DOHH2 (cell line): ENCODE measurements around the gene GPR141.

Experiments used
- H3F3A ChIP-seq: fragments of 200-600 bp; sonication (generic), shearing (Covaris generic); 2 replicates; pipeline ENCODE4 v1.6.0; 2016; ENCODE audit warnings: antibody characterized with exemption, mild to moderate bottlenecking; ENCODE audit not compliant: control insufficient read depth, insufficient read depth
- H3K27ac ChIP-seq: fragments of 200-600 bp; sonication (generic); 2 replicates; pipeline ENCODE4 v1.5.1; 2014; ENCODE audit warnings: low read depth, mild to moderate bottlenecking, low read length, moderate library complexity
- H3K27me3 ChIP-seq: fragments of 200-600 bp; sonication (generic); 2 replicates; pipeline ENCODE4 v1.6.1; 2014; ENCODE audit warnings: mild to moderate bottlenecking, low read length, mixed read lengths; ENCODE audit not compliant: control insufficient read depth
- H3K36me3 ChIP-seq: fragments of 200-600 bp; sonication (generic); 2 replicates; pipeline ENCODE4 v1.6.1; 2014; ENCODE audit warnings: mild to moderate bottlenecking, low read length, moderate library complexity, mixed read lengths; ENCODE audit not compliant: control insufficient read depth
- H3K4me1 ChIP-seq: fragments of 200-600 bp; sonication (generic); 2 replicates; pipeline ENCODE4 v1.6.1; 2014; ENCODE audit warnings: mild to moderate bottlenecking, low read length, mixed read lengths; ENCODE audit not compliant: control insufficient read depth
- H3K4me2 ChIP-seq: fragments of 200-600 bp; sonication (generic); 2 replicates; pipeline ENCODE4 v1.6.0; 2014; ENCODE audit warnings: mild to moderate bottlenecking, low read length, moderate library complexity
- H3K4me3 ChIP-seq: fragments of 200-600 bp; sonication (generic); 2 replicates; pipeline ENCODE4 v1.5.1; 2014; ENCODE audit warnings: mild to moderate bottlenecking, low read length, mixed read lengths
- H3K79me2 ChIP-seq: fragments of 200-600 bp; sonication (generic); 2 replicates; pipeline ENCODE4 v1.6.1; 2014; ENCODE audit warnings: mild to moderate bottlenecking, low read length, mixed read lengths; ENCODE audit not compliant: control insufficient read depth
- H3K9me2 ChIP-seq: fragments of 200-600 bp; sonication (generic); replicated peaks from 2 replicates; pipeline ENCODE4 v1.6.1; 2014; ENCODE audit warnings: mild to moderate bottlenecking, low read length, mixed read lengths; ENCODE audit not compliant: control insufficient read depth
- H3K9me3 ChIP-seq: fragments of 200-600 bp; sonication (generic); 2 replicates; pipeline ENCODE4 v1.6.1; 2014; ENCODE audit warnings: antibody characterized with exemption, low read length, mixed read lengths; ENCODE audit not compliant: control insufficient read depth, insufficient read depth
- H4K20me1 ChIP-seq: fragments of 200-600 bp; sonication (generic); 2 replicates; pipeline ENCODE4 v1.6.0; 2014; ENCODE audit warnings: low read depth, mild to moderate bottlenecking, antibody characterized with exemption, low read length, moderate library complexity; ENCODE audit not compliant: control insufficient read depth, insufficient read depth
- CTCF ChIP-seq: fragments of 200-600 bp; sonication (generic); IDR thresholded peaks from one replicate; pipeline ENCODE4 v1.5.1; 2014; ENCODE audit warnings: antibody characterized with exemption, mild to moderate bottlenecking, low read depth, low read length; ENCODE audit not compliant: poor library complexity, severe bottlenecking
- EZH2phosphoT487 ChIP-seq: fragments of 200-600 bp; sonication (generic); IDR thresholded peaks from 2 replicates; pipeline ENCODE4 v1.6.1; 2017; ENCODE audit warnings: borderline replicate concordance, mild to moderate bottlenecking, antibody characterized with exemption, low read length, moderate library complexity, mixed read lengths

GPR141 gene

GRCh38 chr7:37673523-37673922 is 10.0 kb upstream of the GPR141 start:
- H3K9me3 ChIP-seq, result no peaks in the 10 kb centered on the region
- no peaks in the 10 kb centered on the region for H3K79me2 ChIP-seq
- no peaks in the 10 kb centered on the region for H4K20me1 ChIP-seq
- H3K4me1 ChIP-seq, result no peaks in the 10 kb centered on the region
- H3K4me3 ChIP-seq, result no peak overlapping the region
- H3K27me3 ChIP-seq, result peaks cover 12% of the 10 kb centered on the region
- H3K36me3 ChIP-seq, result no peaks in the 10 kb centered on the region
- no peak overlapping the region for H3K27ac ChIP-seq
- no peak overlapping the region for H3K4me2 ChIP-seq
- no peaks in the 10 kb centered on the region for H3F3A ChIP-seq
- TF ChIP-seq CTCF, result no peak
- TF ChIP-seq EZH2phosphoT487, result no peak
- no peaks in the 10 kb centered on the region for H3K9me2 ChIP-seq

GRCh38 chr7:37674531-37674930 is 9.0 kb upstream of the GPR141 start:
- Histone ChIP-seq H3K36me3 (no peaks in the 10 kb centered on the region), H3K9me2 (no peaks in the 10 kb centered on the region), H3K79me2 (no peaks in the 10 kb centered on the region), H3K27ac (no peak overlapping the region), H4K20me1 (no peaks in the 10 kb centered on the region), H3K4me3 (no peak overlapping the region), H3F3A (no peaks in the 10 kb centered on the region), H3K4me1 (no peaks in the 10 kb centered on the region), H3K4me2 (no peak overlapping the region), H3K9me3 (no peaks in the 10 kb centered on the region), H3K27me3 (peaks cover 17% of the 10 kb centered on the region)
- TF ChIP-seq CTCF (no peak), EZH2phosphoT487 (no peak)

- Histone ChIP-seq H3K27me3 (peaks cover 17% of the 10 kb centered on the region), H4K20me1 (no peaks in the 10 kb centered on the region), H3K4me1 (no peaks in the 10 kb centered on the region), H3K9me2 (no peaks in the 10 kb centered on the region), H3K9me3 (no peaks in the 10 kb centered on the region), H3K27ac (no peak overlapping the region), H3K4me3 (no peak overlapping the region), H3K4me2 (no peak overlapping the region), H3K36me3 (no peaks in the 10 kb centered on the region), H3K79me2 (no peaks in the 10 kb centered on the region), H3F3A (no peaks in the 10 kb centered on the region)
- TF ChIP-seq EZH2phosphoT487 (no peak), CTCF (no peak)
Measured at GRCh38 chr7:37675749-37676148, 7.8 kb upstream of the GPR141 start.

GRCh38 chr7:37684927-37685326 is 1.4 kb downstream of the GPR141 start:
- no peak for TF ChIP-seq CTCF
- TF ChIP-seq EZH2phosphoT487, result no peak
- Histone ChIP-seq H3F3A (no peaks in the 10 kb centered on the region; the same call in 1 of the 2 replicates), H3K4me1 (peaks cover 18% of the 10 kb centered on the region), H3K4me3 (no peak overlapping the region), H3K9me2 (no peaks in the 10 kb centered on the region), H3K36me3 (no peaks in the 10 kb centered on the region), H3K4me2 (no peak overlapping the region), H3K9me3 (no peaks in the 10 kb centered on the region), H3K27ac (no peak overlapping the region), H3K79me2 (no peaks in the 10 kb centered on the region), H4K20me1 (no peaks in the 10 kb centered on the region), H3K27me3 (0 out of 2 replicates have a peak, but pooled peaks cover 6% of the 10 kb centered on the region)
